HT1080 (cell line): ENCODE data around the gene TRIM64. TPM values are rescaled to one million over a fixed set of nuclear protein-coding genes. Genes with fewer than 3 reads are reported as not detected.
"Not testable (repeated sequence)": the region's sequence is repeated elsewhere in the genome, so short reads cannot be mapped to it uniquely, and the experiment has no call there.

Experiments used
- DNase-seq: peaks from one replicate; pipeline ENCODE4 v3.0.0-alpha.2; 2015; ENCODE audit warnings: low read depth
- polyA plus RNA-seq, 2 experiments: library from polyadenylated mRNA; depleted of rRNA; stranded (reverse); fragments of >200 nt; gene quantifications; 2 replicates each; pipeline ENCODE4 v1.2.3, GENCODE V29; 2015
- small RNA-seq: library from RNA; depleted of rRNA; stranded (forward); fragments of <200 nt; gene quantifications from one replicate; pipeline ENCODE3, GENCODE V24; 2014
- total RNA-seq: library from RNA; depleted of rRNA; stranded (reverse); fragments of >200 nt; shearing (Covaris generic); gene quantifications from 2 replicates; pipeline ENCODE4 v1.2.3, GENCODE V29; 2014; rRNA removed

TRIM64 gene
- total RNA-seq = not detected in 2 replicates
- not detected in 2 replicates for polyA plus RNA-seq (2015; cell fraction: cytosol; rRNA removed)
- not detected in 2 replicates for polyA plus RNA-seq (2015; cell fraction: nucleus; rRNA removed)

GRCh38 chr11:89965737-89966136 lies at the start of gene TRIM64:
Gene TRIM64 (plus strand): TSS chr11:89966037. CDS start chr11:89968504, 2,467 bp downstream.
- not testable (repeated sequence) for DNase-seq

- no peak for DNase-seq
Measured at GRCh38 chr11:89922195-89922660, 43.6 kb upstream of the TRIM64 start, which contains the start of gene TRIM49D1. Gene TRIM49D1 (minus strand): TSS chr11:89922245. CDS start chr11:89917710, 4,535 bp downstream.

- not testable (repeated sequence) for DNase-seq
Measured at GRCh38 chr11:89923764-89924163, 42.1 kb upstream of the TRIM64 start, which contains the start of gene TRIM49D2. Gene TRIM49D2 (plus strand): TSS chr11:89924064. CDS start chr11:89926762, 2,698 bp downstream.

GRCh38 chr11:89960833-89961232 lies 5.0 kb upstream of the TRIM64 start:
- DNase-seq = not testable (repeated sequence)

Small RNA genes within 50 kb of the gene (small RNA-seq; reads per million reads assigned to genes)
- gene AP004607.1 = not detected

Other genes with a start within 250 kb of the TRIM64 start
- gene TRIM49, start 157.5 kb upstream of the TRIM64 start, total RNA-seq = not detected in 2 replicates
- not detected in 2 replicates for gene TRIM64B, start 87.5 kb upstream of the TRIM64 start, total RNA-seq
- gene TRIM49D1, start 43.8 kb upstream of the TRIM64 start, total RNA-seq = not detected in 2 replicates
- not detected in 2 replicates for gene TRIM49D2, start 42.0 kb upstream of the TRIM64 start, total RNA-seq
- gene TRIM49C, start 65.1 kb downstream of the TRIM64 start, total RNA-seq = not detected in 2 replicates
- not detected in 2 replicates for gene UBTFL1, start 119.9 kb downstream of the TRIM64 start, total RNA-seq
- gene NAALAD2, start 168.6 kb downstream of the TRIM64 start, total RNA-seq = 0.73 and 1.3 TPM in 2 replicates